Measurements from ENCODE around the gene BEGAIN. TPM values are rescaled to one million over a fixed set of nuclear protein-coding genes. Genes with fewer than 3 reads are reported as not detected.

The BEGAIN gene
- total and polyA plus RNA-seq, 2 of the 8 experiments (the other 6 are each of a cell fraction or from before 2014, with no cell fraction given) = 2.9 to 3.0 TPM

DNA sequence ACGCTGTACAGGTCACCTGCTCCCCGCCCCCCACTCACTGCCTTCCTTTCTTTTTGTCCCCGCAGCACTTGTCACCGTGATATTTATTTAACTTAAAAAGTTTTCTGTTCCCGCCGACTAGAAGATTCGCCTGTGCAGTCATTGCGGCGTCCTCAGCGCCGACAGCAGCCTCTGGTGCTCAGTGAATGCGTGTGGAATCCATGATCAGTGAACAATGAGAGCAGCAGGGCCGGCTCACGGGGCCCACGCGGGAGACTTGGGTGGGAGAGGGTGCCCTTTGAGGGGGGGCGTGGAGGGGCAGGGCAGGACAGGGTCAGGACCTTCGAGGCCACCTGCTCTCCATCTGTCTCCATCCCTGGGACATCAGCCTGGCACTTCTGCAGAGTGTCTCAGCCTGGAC is 24.5 kb downstream of the BEGAIN start:
- ChIA-PET POLR2A (ENCODE audit: partially characterized antibody) (interaction anchor here (1.2 kb wide), 2 partner anchors 13 to 33 kb away, joined by 3 read pairs; no protein-coding TSS in a partner anchor), CTCF (ENCODE audit: partially characterized antibody) (interaction anchor here (1.2 to 1.4 kb wide), 2 partner anchors 22 to 91 kb away, joined by 3 to 9 read pairs; no protein-coding TSS in a partner anchor)
- Histone ChIP-seq H4K5ac (ENCODE audit: insufficient read length, low read depth, low read length) (no peak overlapping the region), H3K9me3 (ENCODE audit: insufficient read depth in 2 of 2, low read depth in 1 of 2, low read length in 1 of 2) (no peaks in the 10 kb centered on the region), H3K79me2 (ENCODE audit: control insufficient read depth in 1 of 2, insufficient read depth in 2 of 2, low read length in 2 of 2) (no peaks in the 10 kb centered on the region), H4K20me1 (replicated peaks in 1 of 2; ENCODE audit: control insufficient read depth in 1 of 2, insufficient read depth in 2 of 2, low read length in 2 of 2) (peaks cover 0 to 2% of the 10 kb centered on the region in 2 experiments), H2AK5ac (ENCODE audit: low read depth, low read length) (no peak overlapping the region), H3K4ac (replicated peaks; ENCODE audit: insufficient read length, low read depth, low read length) (no peak overlapping the region), H3K23me2 (ENCODE audit: low read depth, low read length) (no peaks in the 10 kb centered on the region; the same call in 1 of the 2 replicates), H3K23ac (ENCODE audit: insufficient read length) (no peak overlapping the region), H2BK5ac (ENCODE audit: low read depth, low read length) (no peak overlapping the region), H3K4me2 (ENCODE audit: insufficient read depth in 1 of 2, low read depth in 2 of 2, low read length in 2 of 2) (no peak overlapping the region), H4K8ac (ENCODE audit: extremely low read depth, insufficient read depth, low read length) (no peak overlapping the region), H3K14ac (ENCODE audit: insufficient read length) (no peak overlapping the region), H3K27ac (ENCODE audit: low read depth, low read length) (no peak overlapping the region), H4K91ac (replicated peaks; ENCODE audit: insufficient read length, low read length) (no peak overlapping the region), H3K27me3 (replicated peaks in 1 of 4; ENCODE audit: control insufficient read depth in 3 of 4, extremely low read depth in 1 of 4, insufficient read depth in 3 of 4, low read length in 3 of 4) (peaks cover 4 to 25% (median 19%) of the 10 kb centered on the region in 4 experiments), H3K18ac (ENCODE audit: extremely low read depth, low read length) (no peak overlapping the region), H3K4me1 (replicated peaks in 1 of 4; ENCODE audit: control insufficient read depth in 3 of 4, insufficient read depth in 4 of 4, low read length in 3 of 4) (peaks cover 0 to 7% (median 5%) of the 10 kb centered on the region in 4 experiments; a peak in 6 of 7 replicates), H3K4me3 (ENCODE audit: extremely low read depth in 1 of 4, insufficient read depth in 2 of 4, low read depth in 3 of 4, low read length in 4 of 4) (no peak overlapping the region), H3K36me3 (ENCODE audit: control insufficient read depth in 2 of 4, insufficient read depth in 4 of 4, low read length in 3 of 4) (no peaks in the 10 kb centered on the region), H2BK12ac (ENCODE audit: low read depth, low read length) (0 out of 2 replicates have a peak overlapping the region, but pooled peaks have one; percentile 27), H2BK20ac (ENCODE audit: low read length) (peak overlapping the region; percentile 95; the same call in 1 of the 2 replicates), H2AFZ (ENCODE audit: low read length) (no peak overlapping the region), H3K56ac (replicated peaks; ENCODE audit: insufficient read length, low read depth, low read length) (no peak overlapping the region), H2BK120ac (replicated peaks; ENCODE audit: low read depth, low read length) (no peak overlapping the region), H3K9ac (replicated peaks in 1 of 4; ENCODE audit: extremely low read depth in 1 of 4, low read depth in 3 of 4, low read length in 3 of 4) (no peak overlapping the region), H3K79me1 (ENCODE audit: low read depth, low read length) (no peaks in the 10 kb centered on the region), H2BK15ac (ENCODE audit: low read length) (no peak overlapping the region)
- no peak for TF ChIP-seq KDM5A (IDR thresholded peaks at IDR 0.05; ENCODE audit: low read length)
- TF ChIP-seq NRF1 (IDR thresholded peaks at IDR 0.05; ENCODE audit: low read depth, low read length) = no peak
- no peak for TF ChIP-seq HDAC6 (IDR thresholded peaks at IDR 0.05; ENCODE audit: low read depth, low read length)
- TF ChIP-seq CBX5 (IDR thresholded peaks at IDR 0.05; ENCODE audit: low read depth, low read length) = no peak
- TF ChIP-seq SIN3A (conservative IDR thresholded peaks at IDR 0.05 in 1 of 2, IDR thresholded peaks at IDR 0.05 in 1 of 2; ENCODE audit: low read depth in 1 of 2, low read length in 2 of 2) = no peak
- no peak for TF ChIP-seq EP300 (IDR thresholded peaks at IDR 0.05; ENCODE audit: borderline replicate concordance in 1 of 2, low read depth in 2 of 2, low read length in 2 of 2)
- no peak for TF ChIP-seq SAP30 (IDR thresholded peaks at IDR 0.05; ENCODE audit: insufficient read depth, insufficient replicate concordance, low read length)
- TF ChIP-seq ATF2 (IDR thresholded peaks at IDR 0.05; ENCODE audit: low read length) = no peak
- no peak for TF ChIP-seq TAF1 (IDR thresholded peaks at IDR 0.05; ENCODE audit: low read depth, low read length)
- DNase-seq (ENCODE audit: low read depth in 1 of 2, low spot score in 2 of 2) (no peak), FAIRE-seq (no peak)
- WGBS, 2 experiments (ENCODE audit: extremely low coverage in 1 of 2, insufficient coverage in 1 of 2, insufficient read length in 1 of 2, insufficient replicate concordance in 2 of 2, low coverage in 1 of 2, low lambda C conversion rate in 2 of 2, missing lambda C conversion rate in 1 of 2) = 81% methylated on average over 15 of the region's 18 CpGs; no CpG with 5 or more reads in 1 of the 2 experiments

All from H1 (cell line).